ENCODE data around the gene RETREG2. TPM values are rescaled to one million over a fixed set of nuclear protein-coding genes. Genes with fewer than 3 reads are reported as not detected.

The RETREG2 gene
- polyA plus RNA-seq, 6 donors from 2014 or later = 54.7 to 113 (median 62.7) TPM

DNA sequence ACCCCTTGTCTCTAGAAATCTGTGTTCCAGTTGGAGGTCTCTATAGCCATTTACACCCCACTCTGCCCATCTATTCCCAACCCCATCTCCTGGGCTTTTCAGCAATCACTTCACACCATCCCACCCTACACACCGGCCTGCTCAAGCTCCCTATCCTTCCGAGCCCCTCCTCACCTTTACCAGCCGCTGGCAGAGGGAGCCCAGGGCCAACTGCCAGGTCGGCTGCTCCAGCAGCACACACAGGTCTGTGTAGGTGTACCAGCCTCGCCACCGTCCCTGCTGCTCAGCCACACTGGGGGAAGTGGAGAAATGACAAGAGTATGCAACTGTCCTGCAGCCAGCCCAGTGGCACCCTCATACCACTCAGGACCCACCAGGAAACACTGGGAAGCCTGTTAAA lies 4.9 kb upstream of the RETREG2 start:
- H3K36me3 Mint-ChIP-seq = peaks cover 7 to 20% of the 10 kb centered on the region in 2 donors
- ATAC-seq (ENCODE audit: low read depth in 2 of 2) (no peak), DNase-seq (no peak)
- H3K4me3 Mint-ChIP-seq = peak overlapping the region in 1 of 8 donors; percentile 51
- H3K4me1 Mint-ChIP-seq = peaks cover 40 to 47% (median 41%) of the 10 kb centered on the region in 3 donors
- peak overlapping the region in 3 of 6 donors; percentile 61 to 83 (median 78) for H3K27ac Mint-ChIP-seq
- no peaks in the 10 kb centered on the region for H3K27me3 Mint-ChIP-seq
- H3K9me3 Mint-ChIP-seq = no peaks in the 10 kb centered on the region

DNA sequence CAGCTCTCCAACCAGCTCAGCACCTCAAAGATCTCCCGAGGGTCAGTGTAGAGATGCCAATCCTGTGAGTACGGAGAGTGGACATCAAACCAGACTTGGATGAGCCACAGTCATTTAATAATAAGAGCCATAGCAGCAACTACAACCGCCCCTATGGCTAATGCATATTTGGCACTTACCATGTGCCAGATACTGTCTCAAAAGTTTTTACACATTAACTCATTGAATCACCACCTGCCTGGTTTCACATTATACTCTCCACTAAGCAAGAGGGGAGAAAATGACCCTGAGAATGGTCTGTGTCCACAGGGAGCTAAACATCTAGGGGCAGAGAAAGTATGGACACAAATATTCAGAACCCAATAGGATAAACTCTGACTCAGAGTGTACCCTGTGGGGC lies 3.9 kb upstream of the RETREG2 start:
- ATAC-seq (ENCODE audit: low read depth in 2 of 2) = no peak
- Mint-ChIP-seq H3K4me3 (peak overlapping the region in 7 of 8 donors; percentile 4 to 99 (median 51)), H3K9me3 (no peaks in the 10 kb centered on the region), H3K36me3 (peaks cover 7 to 20% of the 10 kb centered on the region in 2 donors), H3K4me1 (peaks cover 46 to 53% (median 46%) of the 10 kb centered on the region in 3 donors), H3K27me3 (no peaks in the 10 kb centered on the region), H3K27ac (peak overlapping the region in 4 of 6 donors; percentile 43 to 86 (median 80))
- DNase-seq = no peak

DNA sequence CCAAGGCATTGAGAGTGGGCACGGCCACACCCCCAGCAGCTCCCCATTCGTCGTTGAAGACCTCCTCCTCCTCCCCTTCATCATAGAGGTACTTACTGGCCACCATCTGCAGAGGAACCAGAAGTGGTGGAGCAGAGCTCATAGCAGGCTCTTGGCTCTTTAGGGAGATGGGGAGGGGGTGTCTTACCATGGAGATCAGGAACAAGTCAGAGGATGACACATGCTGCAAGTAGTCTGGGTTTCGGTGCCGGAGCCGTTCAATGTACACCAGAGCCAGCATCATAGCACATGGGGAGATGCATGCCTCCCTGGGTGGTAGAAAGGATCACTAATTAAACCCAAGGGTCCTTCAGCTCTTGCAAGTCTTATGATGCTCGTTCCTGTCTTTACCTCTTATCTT lies 3.3 kb upstream of the RETREG2 start:
- Mint-ChIP-seq H3K36me3 (peaks cover 7 to 20% of the 10 kb centered on the region in 2 donors), H3K27ac (peak overlapping the region in 3 of 6 donors; percentile 10 to 100 (median 83)), H3K9me3 (no peaks in the 10 kb centered on the region), H3K4me1 (peaks cover 50 to 59% (median 51%) of the 10 kb centered on the region in 3 donors), H3K4me3 (peak overlapping the region in 7 of 8 donors; percentile 4 to 99 (median 51)), H3K27me3 (no peaks in the 10 kb centered on the region)
- ATAC-seq (ENCODE audit: low read depth in 2 of 2) = no peak
- DNase-seq = no peak

DNA sequence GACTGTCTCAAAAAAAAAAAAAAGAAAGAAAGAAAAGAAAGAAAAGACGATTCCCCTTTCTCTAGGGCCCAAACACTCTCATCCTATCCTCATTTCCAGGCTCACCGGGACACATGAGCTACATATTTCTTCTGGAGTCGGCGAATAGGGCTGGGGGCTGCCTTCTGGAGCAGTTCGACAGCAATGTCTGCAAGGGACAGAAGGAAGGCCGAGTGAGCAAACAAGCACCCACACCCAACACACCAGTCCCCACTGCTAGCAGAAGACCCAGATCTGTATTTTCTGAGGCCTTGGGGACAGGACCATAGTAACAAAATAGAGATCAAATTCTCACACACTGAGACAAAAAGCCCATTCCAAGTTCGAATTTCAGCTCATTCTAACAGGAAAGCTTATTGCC lies 2.6 kb upstream of the RETREG2 start:
- peak overlapping the region; percentile 92 to 99 (median 97) for H3K4me3 Mint-ChIP-seq
- H3K4me1 Mint-ChIP-seq = peaks cover 51 to 66% (median 52%) of the 10 kb centered on the region in 3 donors
- H3K27ac Mint-ChIP-seq = peak overlapping the region; percentile 94 to 100 (median 98)
- no peak for DNase-seq
- no peak for ATAC-seq (ENCODE audit: low read depth in 2 of 2)
- peaks cover 7 to 23% of the 10 kb centered on the region in 2 donors for H3K36me3 Mint-ChIP-seq
- H3K9me3 Mint-ChIP-seq = no peaks in the 10 kb centered on the region
- H3K27me3 Mint-ChIP-seq = no peaks in the 10 kb centered on the region

DNA sequence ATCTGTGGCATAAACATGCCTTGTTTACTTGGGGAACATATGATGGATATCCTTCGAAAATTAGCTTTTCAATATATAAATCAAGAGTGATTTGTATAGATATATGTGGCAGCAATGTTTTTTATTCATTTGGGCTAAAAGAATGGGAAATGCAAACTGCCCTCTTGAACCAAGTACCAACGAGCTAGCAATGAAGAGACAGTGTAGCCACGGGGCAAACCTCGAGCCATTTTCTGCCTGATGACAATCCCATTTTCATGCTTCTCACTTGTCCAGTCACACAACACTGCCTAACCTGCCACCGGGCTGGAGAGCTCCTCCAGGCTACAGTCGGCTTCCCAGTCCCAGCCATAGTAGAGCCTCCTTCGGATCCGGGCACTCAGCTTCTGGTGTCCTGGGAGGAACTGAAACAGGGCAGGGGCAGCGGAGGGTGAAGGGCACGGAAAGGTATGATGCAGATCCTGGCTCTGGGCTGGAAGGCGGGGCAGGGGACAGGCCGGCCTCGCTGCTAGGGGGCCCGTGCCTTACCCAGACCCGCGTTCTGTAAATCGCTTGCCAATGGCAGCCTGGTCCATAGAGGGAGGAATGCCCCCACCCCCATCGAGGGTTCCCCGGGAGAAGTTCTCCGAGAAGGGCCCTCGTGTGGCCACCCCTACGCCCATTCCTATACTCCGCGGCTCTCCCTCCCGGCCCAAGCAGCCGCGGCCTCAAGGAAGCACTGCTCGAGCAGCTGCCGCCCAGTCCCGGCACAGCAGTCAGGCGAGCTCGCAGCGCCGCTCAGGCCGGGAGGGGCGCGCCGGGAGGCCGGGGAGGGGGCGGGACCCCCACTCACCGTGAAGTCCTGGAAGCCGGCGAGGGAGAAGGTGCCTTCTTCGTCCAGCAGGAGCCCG lies 1.9 kb upstream of the RETREG2 start:
- no peaks in the 10 kb centered on the region for H3K27me3 Mint-ChIP-seq
- ATAC-seq (ENCODE audit: low read depth in 2 of 2) = peak; percentile 65 to 70
- peaks cover 7 to 29% of the 10 kb centered on the region in 2 donors for H3K36me3 Mint-ChIP-seq
- H3K9me3 Mint-ChIP-seq = no peaks in the 10 kb centered on the region
- peak overlapping the region; percentile 92 to 99 (median 97) for H3K4me3 Mint-ChIP-seq
- peak overlapping the region; percentile 94 to 100 (median 98) for H3K27ac Mint-ChIP-seq
- DNase-seq = peak; percentile 85
- peaks cover 51 to 69% (median 56%) of the 10 kb centered on the region in 3 donors for H3K4me1 Mint-ChIP-seq

DNA sequence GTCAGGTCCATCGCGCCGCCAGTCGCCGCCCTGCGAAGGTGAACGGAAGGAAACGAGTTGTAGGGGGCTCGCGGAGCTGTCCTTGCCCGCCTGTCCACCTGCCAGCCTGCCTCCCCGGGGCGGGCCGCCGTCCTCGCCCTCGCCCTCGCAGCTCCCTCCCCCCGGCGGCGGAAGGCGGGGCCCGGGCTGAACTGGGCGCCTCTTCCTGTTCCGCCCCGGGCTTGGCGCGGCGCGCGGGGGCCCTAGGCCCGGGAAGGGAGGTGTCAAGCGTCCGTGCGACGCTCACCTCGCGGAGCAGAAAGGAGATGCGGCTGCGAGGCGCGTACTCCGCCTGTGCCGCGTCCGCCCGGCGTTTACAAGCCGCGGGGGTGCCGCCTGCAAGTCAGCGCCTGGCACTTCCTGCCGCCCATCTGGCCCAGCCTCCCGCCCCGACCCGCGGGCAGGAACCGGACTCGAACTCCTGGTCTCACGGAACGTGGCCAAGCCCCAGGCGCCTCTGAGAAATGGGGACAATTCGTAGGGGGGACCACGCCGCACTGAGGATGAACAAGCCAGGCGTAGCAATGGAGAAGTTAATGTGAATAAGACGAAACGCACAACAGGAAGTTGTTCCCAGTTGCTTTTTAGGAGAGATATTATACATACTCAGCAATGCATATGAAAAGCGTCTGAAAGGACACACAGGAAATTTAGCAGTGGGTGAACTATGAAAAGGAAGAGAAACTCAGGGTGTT lies 1.1 kb upstream of the RETREG2 start, which contains the start of gene CNPPD1:
Gene CNPPD1 (minus strand): TSS at position 108 of the 734 bp plus-strand sequence. CDS start 97 bp downstream, at position 11.
- H3K4me3 Mint-ChIP-seq = peak within 1 kb of the TSS; percentile 96 to 99 (median 98)
- no peaks in the 10 kb centered on the region for H3K27me3 Mint-ChIP-seq
- peak within 1 kb of the TSS; percentile 99 to 100 (median 100) for H3K27ac Mint-ChIP-seq
- no peaks in the 10 kb centered on the region for H3K9me3 Mint-ChIP-seq
- DNase-seq = peak; percentile 90
- H3K36me3 Mint-ChIP-seq = peaks cover 12 to 28% of the 10 kb centered on the region in 2 donors
- peak; percentile 67 for ATAC-seq (ENCODE audit: low read depth in 2 of 2)
- peaks cover 48 to 65% (median 53%) of the 10 kb centered on the region in 3 donors for H3K4me1 Mint-ChIP-seq

DNA sequence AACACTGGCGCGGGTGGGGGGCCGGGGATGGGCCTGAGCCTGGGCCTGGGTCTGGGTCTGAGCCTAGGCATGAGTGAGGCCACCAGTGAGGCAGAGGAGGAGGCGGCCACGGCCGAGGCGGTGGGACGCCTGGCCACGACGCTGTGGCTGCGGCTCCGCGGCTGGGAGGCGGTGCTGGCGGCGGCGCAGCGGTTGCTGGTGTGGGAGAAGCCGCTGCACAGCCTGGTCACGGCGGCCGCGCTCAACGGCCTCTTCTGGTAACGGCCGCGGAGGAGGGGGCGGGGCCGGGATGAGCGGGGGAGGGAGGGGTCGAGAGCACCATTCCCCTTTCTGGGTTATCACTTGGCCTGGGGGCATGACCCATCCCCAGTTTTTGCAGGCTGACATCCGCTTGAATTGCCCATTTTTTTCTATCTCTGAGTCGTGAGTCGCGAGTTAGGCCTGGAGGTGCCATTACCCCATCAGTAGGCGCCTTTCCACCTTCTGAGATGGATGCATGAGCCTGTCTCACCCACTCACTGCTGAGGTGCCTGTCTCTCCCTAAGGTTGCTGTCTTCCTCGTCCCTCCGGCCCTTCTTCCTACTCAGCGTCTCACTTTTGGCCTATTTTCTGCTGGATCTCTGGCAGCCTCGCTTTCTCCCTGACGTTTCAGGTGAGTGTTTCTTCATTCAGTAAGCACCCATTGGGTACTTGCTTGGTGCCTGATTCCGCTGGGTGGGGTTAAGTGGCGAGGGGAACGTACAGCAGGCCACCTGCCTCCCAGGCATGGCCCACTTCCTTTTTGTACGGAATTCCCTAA lies 501 bp downstream of the RETREG2 start:
- Mint-ChIP-seq H3K27me3 (no peaks in the 10 kb centered on the region), H3K27ac (peak overlapping the region; percentile 86 to 99 (median 91)), H3K36me3 (peaks cover 15 to 28% of the 10 kb centered on the region in 2 donors), H3K9me3 (no peaks in the 10 kb centered on the region), H3K4me3 (peak overlapping the region; percentile 82 to 99 (median 95)), H3K4me1 (peaks cover 44 to 60% (median 50%) of the 10 kb centered on the region in 3 donors)
- DNase-seq = no peak
- no peak for ATAC-seq (ENCODE audit: low read depth in 2 of 2)

DNA sequence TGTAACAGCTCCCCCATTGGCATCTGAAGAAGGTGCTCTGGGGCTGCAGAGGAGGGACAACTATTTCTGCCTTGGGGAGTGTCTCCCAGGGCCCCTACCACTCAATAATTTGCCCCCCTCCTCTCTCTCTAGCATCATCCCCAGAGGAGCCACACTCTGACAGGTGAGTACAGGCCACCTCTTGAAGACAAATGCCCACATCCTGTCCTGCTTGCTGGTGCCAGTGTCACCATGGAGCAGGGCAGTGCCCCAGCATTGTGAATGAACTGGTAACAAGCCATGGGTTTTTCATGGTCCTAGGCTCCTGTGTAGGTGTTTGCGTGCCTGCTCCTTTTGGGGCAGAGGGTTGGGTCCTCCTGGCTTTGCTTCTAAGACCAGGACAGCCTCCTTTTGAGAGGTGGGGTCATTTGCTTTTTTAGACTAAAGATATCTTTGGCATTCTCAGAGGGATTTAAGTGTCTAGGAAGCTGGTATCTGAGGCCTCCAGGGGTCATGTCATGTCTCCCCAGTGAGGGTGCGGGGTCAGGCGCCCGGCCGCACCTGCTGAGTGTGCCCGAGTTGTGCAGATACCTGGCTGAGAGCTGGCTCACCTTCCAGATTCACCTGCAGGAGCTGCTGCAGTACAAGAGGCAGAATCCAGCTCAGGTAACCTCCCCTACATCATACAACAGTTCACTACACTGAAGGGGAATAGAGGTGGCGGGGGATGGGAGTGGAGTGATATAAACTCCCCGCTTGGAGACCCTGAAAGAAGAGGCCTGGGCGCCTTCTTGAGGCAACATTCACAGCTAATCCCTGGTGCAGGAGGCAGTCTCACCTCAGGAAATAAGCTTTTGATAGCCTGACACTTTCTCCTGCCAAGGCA lies 1.8 kb downstream of the RETREG2 start:
- peak overlapping the region in 3 of 6 donors; percentile 34 to 67 (median 53) for H3K27ac Mint-ChIP-seq
- DNase-seq (no peak), ATAC-seq (ENCODE audit: low read depth in 2 of 2) (no peak)
- peaks cover 33 to 49% (median 39%) of the 10 kb centered on the region in 3 donors for H3K4me1 Mint-ChIP-seq
- peak overlapping the region in 7 of 8 donors; percentile 41 to 99 (median 93) for H3K4me3 Mint-ChIP-seq
- peaks cover 10 to 15% of the 10 kb centered on the region in 2 donors for H3K36me3 Mint-ChIP-seq
- no peaks in the 10 kb centered on the region for H3K9me3 Mint-ChIP-seq
- no peaks in the 10 kb centered on the region for H3K27me3 Mint-ChIP-seq

DNA sequence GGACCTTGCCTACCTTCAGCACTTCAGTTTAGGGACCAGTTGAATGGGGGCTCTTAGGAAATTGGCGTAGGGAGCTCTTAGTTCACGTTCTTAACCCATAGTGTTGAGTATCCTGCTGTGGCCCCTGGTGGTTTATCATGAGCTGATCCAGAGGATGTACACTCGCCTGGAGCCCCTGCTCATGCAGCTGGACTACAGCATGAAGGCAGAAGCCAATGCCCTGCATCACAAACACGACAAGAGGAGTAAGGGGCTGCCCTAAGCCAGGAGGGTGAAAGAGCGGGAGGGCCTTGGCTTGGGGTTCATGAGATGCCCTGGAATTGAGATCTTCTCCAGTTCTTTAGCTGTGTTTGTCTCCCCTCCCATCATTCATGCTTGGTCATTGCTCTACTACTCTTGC lies 2.9 kb downstream of the RETREG2 start:
- Mint-ChIP-seq H3K4me1 (peaks cover 31 to 38% (median 35%) of the 10 kb centered on the region in 3 donors), H3K36me3 (peaks cover 10 to 15% of the 10 kb centered on the region in 2 donors)
- no peak for ATAC-seq (ENCODE audit: low read depth in 2 of 2)

DNA sequence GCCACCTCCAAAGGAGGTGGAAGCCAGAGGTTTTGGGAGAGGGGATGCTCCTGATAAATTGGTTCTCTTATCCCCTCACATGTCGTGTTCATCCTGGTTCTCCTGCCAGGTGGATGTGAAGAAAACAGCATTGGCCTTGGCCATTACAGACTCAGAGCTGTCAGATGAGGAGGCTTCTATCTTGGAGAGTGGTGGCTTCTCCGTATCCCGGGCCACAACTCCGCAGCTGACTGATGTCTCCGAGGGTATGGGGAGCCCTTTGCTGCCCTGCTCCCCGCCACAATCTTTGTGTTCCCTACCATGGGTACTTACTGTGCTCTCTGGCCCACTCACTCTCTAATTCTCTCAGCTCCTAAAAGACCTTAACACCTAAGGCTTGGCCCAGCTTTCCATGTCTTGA lies 3.5 kb downstream of the RETREG2 start:
- Mint-ChIP-seq H3K36me3 (peaks cover 10 to 15% of the 10 kb centered on the region in 2 donors), H3K4me3 (peak overlapping the region in 2 of 8 donors; percentile 5 to 73), H3K27me3 (no peaks in the 10 kb centered on the region), H3K27ac (peak overlapping the region in 1 of 6 donors; percentile 85), H3K9me3 (no peaks in the 10 kb centered on the region), H3K4me1 (peaks cover 32 to 36% (median 32%) of the 10 kb centered on the region in 3 donors)
- ATAC-seq (ENCODE audit: low read depth in 2 of 2) = no peak
- no peak for DNase-seq

More for the DNA sequence above, 2.9 kb downstream of the RETREG2 start:
- Mint-ChIP-seq H3K27ac (peak overlapping the region in 3 of 6 donors; percentile 21 to 83 (median 49)), H3K9me3 (no peaks in the 10 kb centered on the region), H3K27me3 (no peaks in the 10 kb centered on the region), H3K4me3 (peak overlapping the region in 3 of 8 donors; percentile 17 to 99 (median 62))
- no peak for DNase-seq

DNA sequence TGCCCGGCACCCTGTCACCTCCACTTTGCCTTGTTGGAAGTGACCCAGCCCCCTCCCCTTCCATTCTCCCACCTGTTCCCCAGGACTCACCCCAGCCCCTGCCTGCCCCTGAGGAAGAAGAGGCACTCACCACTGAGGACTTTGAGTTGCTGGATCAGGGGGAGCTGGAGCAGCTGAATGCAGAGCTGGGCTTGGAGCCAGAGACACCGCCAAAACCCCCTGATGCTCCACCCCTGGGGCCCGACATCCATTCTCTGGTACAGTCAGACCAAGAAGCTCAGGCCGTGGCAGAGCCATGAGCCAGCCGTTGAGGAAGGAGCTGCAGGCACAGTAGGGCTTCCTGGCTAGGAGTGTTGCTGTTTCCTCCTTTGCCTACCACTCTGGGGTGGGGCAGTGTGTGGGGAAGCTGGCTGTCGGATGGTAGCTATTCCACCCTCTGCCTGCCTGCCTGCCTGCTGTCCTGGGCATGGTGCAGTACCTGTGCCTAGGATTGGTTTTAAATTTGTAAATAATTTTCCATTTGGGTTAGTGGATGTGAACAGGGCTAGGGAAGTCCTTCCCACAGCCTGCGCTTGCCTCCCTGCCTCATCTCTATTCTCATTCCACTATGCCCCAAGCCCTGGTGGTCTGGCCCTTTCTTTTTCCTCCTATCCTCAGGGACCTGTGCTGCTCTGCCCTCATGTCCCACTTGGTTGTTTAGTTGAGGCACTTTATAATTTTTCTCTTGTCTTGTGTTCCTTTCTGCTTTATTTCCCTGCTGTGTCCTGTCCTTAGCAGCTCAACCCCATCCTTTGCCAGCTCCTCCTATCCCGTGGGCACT lies 4.5 kb downstream of the RETREG2 start:
- H3K9me3 Mint-ChIP-seq = no peaks in the 10 kb centered on the region
- no peak for ATAC-seq (ENCODE audit: low read depth in 2 of 2)
- peaks cover 33 to 40% (median 36%) of the 10 kb centered on the region in 3 donors for H3K4me1 Mint-ChIP-seq
- peak overlapping the region in 2 of 6 donors; percentile 9 to 71 for H3K27ac Mint-ChIP-seq
- peak overlapping the region in 1 of 8 donors; percentile 12 for H3K4me3 Mint-ChIP-seq
- DNase-seq = no peak
- no peaks in the 10 kb centered on the region for H3K27me3 Mint-ChIP-seq
- peaks cover 10 to 15% of the 10 kb centered on the region in 2 donors for H3K36me3 Mint-ChIP-seq
